ENCODE measurements around the gene MYOM3. TPM values are rescaled to one million over a fixed set of nuclear protein-coding genes. Genes with fewer than 3 reads are reported as not detected.
A peak's percentile ranks its signal among the peaks of the same experiment; 100 is the strongest.

Gene MYOM3
- 10 to 100 TPM; 21.5 to 27.1 (median 22.8) TPM for polyA plus RNA-seq (ENCODE audit: insufficient read length in 4 of 4)

DNA sequence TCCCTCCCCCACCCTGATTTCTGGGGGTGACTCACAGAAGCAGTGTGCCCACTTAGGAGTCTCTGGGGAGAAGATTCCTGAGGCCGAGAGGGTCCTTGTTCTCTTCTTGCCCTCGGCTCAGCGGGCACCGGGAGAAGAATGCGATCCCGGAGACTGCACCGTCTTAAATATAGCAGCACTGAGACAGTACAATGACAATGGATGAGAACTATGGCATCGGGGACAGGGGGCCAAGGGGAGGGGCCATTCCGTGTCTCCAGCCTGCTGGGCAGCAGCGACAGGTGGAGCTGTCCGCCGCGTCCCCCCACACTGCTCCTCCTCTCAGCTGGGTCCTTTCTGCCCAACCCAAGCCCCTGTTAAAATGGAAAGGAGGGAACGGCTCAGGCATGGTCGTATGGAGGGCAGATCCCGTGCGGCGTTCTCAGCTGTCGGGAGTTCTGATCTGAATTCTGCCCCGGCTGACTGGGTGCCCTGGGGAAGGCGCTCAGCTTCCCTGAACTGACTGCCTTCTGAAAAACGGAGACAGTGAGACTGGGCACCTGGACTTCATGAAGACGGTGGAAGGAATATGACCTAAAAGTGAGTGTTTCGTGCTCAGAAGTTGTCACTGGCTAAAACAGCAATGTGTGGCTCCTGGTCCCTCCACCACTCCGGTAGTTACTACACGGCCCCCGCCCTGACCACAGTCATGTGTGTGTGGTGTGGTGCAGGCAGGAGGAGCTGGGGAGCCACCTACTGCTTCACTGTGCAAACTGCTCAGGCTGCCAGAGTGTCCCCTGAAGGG lies at the start of gene MYOM3:
Gene MYOM3 (minus strand): TSS at position 140 of the 784 bp plus-strand sequence. CDS start 3,499 bp downstream, outside the sequence.
- no peak for DNase-seq (ENCODE audit: low read depth in 4 of 4, low spot score in 3 of 4)

DNA sequence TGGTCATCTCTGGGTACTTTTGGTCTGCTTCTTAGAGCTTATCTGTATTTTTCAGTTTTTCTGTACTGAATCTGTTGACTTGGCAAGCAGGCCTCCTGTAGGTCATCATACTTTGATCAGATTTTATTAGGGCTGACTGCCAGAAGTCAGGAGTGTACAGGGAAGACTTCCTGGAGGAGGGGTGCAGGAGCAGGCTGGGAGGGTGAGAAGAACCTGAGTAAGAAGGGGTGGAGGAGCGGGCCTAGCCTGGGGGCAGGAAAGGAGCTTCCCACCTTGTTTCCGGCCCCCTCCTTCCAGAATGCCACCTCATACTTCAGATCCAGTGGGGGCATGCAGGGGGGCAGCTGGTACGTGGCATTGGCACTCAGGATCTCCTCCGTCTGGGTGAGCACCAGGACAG lies 49.3 kb upstream of the MYOM3 start:
- DNase-seq (ENCODE audit: low read depth in 4 of 4, low spot score in 3 of 4) = no peak

DNA sequence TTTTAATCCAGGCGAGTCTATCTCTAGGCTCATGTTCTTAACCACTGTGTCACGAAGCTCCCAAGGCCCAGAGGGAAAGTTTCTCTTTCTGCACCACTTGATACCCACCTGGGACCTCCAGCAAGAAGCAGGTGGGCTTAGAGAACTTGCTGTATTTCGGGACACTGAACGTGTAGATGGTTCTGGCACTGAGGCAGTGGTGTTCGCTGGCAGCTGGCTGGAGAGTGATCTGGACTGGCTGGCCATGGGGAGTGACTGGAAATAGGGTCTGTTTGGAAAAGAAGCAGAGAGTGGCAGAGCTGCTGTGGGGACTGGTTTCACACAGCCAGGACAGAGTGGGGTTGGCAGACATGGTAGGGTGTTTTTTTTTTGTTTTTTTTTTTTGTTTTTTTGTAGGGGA lies 47.4 kb upstream of the MYOM3 start:
- DNase-seq (ENCODE audit: low read depth in 4 of 4, low spot score in 3 of 4) = no peak

DNA sequence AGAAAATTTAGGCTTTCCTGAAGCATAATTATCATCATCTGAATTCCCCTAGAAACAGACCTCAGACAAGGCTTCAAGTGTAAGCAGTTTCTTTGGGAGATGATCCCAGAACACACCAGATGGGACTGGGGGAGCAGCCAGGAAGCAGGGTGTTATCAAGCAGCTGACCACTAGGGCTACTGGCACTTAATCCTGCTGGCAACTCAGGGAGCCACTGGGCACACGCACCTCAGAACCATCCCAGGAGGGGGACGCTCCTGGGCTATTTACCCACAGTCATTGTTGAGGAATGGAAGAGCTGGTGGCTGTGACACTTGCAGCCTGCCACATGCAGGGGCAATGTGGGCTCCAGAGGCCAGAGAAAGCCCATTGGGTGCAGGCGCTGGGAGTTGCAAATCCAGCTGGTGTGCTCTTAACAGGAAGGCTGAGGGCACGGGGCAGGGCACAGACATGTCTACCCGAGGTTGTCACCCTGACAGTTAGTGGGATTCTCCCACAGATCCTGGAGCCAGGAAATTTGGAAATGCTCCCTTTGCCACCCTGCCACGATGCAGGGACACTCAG lies 46.1 kb upstream of the MYOM3 start:
- DNase-seq (ENCODE audit: low read depth in 4 of 4, low spot score in 3 of 4) = no peak

DNA sequence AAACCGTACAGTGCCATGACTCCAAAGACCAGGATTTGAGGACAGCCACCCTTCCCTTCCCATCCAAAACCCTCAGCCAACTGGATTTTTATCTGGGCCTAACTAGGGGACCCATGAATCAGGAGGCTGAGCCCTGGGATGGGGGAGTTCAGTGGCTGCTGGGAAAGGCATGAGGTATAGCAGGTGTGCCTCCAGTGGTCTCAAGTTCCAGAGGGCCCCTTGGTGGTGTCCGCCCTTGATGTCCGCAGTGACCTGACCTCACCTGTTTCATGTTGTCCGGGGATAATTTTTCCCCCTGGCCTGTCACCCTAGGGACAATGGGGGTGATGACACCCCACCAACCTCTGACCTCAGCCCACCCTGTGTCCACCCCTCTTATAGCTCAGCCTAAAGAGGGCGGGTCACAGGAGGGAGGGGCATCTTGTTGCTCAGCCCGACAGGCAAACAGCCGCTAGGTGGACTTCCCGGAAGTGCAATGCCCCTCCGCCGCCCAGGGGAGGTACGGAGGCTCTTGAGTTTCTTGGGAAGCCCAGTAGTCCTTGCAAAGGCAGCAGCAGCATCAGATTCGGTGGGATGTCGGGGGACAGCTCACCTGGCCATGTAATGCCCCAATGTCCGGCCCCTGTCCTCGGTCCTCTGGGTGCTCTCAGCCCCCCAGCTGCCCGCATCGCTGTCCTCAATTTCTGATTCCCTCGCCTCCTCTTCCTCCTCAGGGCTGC lies 44.8 kb upstream of the MYOM3 start:
- no peak for DNase-seq (ENCODE audit: low read depth in 4 of 4, low spot score in 3 of 4)

DNA sequence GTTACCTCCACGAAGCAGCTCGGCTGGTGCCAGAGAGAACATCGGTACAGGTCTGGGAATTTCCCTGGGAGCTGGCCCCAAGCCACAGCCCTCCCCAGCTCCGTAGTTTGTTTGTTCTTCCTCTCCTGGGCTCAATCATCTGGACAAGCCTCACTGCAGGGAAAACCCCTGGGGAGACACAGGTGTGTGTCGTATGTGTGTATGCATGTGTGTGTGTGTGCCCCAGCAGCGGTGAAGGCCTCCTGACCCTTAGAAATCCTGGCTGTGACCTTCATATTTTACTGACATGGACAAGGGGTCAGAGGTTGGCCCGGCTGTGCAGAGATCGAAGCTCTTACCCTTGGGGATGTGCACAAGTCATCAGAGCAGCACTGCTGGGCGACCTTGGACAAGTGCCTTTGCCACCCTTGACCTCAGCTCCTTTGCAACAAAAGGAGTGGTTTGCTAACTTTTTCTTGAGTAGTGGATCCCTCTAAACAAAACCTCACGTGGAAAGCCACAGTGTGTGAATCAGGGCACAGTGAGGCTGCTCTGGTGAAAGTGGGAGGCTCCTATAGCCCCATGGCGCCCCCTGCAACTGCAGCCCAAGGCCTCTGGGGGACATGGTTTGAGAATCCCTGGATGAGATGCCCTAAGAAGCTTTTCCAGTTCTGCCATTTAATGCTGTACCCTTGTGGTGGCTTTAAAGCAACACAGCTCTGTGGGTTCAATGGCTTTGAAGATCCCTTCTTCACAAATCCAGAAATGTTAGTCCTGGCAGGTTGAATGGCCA lies 43.3 kb upstream of the MYOM3 start:
- no peak for DNase-seq (ENCODE audit: low read depth in 4 of 4, low spot score in 3 of 4)

DNA sequence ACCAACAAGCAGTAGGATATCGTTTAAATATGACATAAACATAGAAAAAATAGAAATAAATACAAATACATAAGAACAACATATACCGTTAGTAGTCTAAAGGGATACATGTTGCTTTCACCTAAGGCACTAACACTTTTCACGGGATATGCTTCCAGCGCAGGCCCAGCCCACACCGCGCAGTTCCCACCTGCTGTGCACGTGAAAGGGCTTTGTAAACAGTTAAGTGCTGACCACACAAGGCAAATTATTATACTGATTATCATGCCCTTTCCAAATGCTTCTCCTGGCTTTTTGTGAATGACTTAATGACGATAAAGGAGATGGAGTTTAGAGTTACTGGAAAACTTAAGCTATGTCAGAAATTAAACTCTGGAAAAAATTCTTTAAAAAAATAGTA lies 42.3 kb upstream of the MYOM3 start:
- DNase-seq (ENCODE audit: low read depth in 4 of 4, low spot score in 3 of 4) = no peak

DNA sequence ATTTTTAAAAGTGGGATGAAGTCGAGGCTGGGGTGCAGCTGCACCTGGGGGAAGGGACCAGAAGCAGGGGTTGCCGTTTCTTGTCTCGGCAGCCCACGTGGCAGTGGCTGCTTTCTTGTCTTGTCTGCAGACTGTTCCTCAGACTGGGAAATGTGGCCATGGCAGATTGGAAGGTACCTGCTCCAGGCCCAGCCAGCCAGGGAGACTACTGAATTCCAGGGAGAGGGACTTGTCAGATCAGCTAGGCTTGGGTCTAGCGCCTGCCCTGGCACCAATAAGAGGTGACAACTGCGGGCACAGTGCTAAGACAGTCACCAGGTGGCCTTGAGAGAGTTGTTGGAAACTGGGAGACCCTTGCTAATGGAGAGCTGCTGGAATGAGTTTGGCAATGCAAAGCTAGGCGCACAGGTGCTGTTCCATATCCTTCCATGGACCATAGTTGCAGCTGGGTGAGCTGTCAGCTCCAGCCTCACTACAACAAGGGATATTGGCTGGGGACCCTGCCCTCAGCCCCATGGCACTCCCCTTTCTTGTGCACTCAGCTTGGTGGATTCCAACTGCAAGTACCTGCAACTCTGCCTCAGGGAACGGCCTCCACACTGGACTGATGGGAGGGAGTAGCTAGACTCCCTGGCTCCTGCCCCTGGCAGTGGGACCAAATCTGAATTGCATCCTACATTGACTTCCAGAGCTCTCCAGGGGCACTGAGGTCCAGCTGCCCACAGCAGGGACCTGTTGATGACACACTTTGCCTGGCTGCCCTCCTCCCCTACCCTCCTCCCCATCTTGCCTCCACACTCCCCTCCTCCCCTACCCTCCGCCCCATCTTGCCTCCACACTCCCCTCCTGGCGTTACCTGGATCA lies 40.9 kb upstream of the MYOM3 start:
- no peak for DNase-seq (ENCODE audit: low read depth in 4 of 4, low spot score in 3 of 4)

DNA sequence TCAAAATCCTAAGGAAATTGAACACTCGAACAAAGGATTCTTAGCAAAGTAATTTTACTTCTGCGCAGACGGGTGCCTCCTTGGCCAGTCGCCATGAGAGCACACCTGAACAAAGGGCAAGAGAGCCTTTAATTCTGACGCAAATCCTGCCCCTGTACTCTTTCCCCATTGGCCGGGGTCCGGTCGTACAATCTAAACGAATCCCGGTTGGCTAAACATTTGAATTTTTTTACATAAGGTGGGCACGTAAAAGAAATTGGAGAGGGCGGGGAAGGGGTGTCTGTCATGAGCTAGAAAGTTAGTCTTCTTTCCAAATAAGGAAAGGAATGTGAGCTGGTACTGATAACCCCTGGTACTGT lies 39.2 kb upstream of the MYOM3 start:
- peak; percentile 16 to 75 (median 54) for DNase-seq (ENCODE audit: low read depth in 4 of 4, low spot score in 3 of 4)

DNA sequence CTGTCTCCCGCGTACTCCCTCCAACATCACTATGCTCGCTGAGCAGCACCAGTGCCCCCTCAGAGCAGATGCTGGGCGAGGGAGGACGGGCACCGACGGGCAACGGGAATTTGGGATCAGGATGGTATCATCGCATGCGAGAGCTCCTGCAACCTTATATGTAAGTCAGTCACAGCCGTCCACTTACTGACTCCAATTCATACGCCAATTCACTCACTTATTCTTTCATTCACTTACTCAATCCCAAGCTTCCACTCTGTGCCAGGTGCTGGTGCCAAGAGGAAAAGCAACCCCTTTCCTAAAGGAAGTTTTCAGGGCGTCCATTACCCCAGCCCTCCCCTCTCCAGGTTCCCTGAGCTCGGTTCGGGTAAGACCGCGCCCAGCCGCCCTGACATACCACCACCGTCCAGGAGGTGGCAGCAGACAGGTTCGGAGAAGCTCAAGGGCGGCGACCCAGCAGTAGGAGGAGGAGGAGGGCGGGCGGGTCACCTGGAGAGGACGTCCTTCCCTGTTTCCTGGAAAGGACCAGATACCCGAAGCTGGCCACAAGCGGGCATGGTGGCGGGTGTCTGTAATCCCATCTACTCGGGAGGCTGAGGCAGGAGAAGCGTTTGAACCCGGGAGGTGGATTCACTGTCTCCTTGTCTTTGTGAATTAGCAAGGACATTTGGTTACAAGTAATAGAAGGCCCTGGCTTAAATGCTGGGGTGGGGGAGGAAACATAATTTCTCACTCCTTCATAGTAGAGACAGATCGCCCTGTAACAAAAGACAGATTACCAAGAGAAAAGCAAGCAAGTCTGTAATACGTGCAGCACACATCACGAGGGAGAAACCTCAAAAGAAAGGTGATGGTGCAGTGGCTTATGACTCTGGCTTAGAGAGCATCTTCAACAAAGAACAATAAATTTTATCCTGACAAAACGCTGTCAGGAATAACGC lies 38.6 kb upstream of the MYOM3 start:
- peak; percentile 75 to 86 (median 79) for DNase-seq (ENCODE audit: low read depth in 4 of 4, low spot score in 3 of 4)

DNA sequence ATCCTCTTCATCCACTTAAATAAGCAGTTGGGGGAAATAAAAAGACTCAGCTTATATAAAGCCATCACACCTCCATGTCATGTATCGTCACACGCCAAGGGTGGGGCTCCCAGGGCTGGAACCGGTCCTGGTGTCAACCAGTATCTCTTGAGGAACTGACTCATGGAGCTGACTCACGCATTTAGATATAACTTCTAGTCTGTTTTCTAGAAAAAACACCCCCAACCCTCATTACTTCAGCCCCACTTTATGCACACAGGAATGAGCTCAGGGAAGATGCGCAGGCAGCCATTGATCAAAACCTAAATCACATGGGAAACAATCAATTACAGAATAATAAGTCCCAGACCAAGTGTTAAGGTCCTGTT lies 37.9 kb upstream of the MYOM3 start:
- DNase-seq (ENCODE audit: low read depth in 4 of 4, low spot score in 3 of 4) = no peak

DNA sequence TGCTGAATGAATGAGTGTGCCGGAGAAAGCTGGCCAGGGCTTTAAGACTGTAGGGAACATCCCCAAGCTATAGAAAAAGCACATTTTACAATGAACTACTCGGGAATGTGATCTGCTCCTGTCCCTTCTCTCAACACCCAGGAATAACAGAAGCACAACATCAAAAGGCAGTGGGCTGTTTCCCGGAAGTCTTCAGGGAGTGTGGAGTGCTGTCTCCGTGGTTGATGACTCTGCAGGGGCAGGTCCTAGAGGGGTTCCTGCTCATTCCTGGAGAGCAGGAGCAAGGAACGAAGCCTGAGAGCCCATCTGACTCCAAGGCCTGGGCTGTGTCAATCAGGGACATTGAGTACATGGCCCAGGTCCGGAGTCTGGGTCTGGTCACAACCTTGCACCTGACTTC lies 35.9 kb upstream of the MYOM3 start:
- no peak for DNase-seq (ENCODE audit: low read depth in 4 of 4, low spot score in 3 of 4)

DNA sequence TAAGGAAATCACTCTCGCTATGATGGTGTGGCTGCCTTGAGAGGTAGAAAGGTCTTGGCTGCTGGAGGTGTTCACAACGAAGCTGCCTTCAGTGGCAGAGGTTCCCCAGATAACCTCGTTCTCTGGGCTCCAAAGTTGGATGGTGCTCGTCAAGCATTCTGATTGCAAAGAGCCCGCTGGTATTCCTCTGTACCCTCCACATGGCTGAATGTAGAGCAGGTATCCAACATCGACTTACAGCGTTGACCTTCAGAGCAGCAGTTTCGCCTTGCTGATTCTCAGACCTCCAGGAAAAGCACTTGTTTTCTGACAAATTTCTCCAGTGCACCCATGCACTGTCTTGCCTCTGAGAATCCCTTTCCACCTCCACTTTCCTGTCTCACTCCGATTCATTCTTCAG lies 35.3 kb upstream of the MYOM3 start:
- DNase-seq (ENCODE audit: low read depth in 4 of 4, low spot score in 3 of 4) = no peak

DNA sequence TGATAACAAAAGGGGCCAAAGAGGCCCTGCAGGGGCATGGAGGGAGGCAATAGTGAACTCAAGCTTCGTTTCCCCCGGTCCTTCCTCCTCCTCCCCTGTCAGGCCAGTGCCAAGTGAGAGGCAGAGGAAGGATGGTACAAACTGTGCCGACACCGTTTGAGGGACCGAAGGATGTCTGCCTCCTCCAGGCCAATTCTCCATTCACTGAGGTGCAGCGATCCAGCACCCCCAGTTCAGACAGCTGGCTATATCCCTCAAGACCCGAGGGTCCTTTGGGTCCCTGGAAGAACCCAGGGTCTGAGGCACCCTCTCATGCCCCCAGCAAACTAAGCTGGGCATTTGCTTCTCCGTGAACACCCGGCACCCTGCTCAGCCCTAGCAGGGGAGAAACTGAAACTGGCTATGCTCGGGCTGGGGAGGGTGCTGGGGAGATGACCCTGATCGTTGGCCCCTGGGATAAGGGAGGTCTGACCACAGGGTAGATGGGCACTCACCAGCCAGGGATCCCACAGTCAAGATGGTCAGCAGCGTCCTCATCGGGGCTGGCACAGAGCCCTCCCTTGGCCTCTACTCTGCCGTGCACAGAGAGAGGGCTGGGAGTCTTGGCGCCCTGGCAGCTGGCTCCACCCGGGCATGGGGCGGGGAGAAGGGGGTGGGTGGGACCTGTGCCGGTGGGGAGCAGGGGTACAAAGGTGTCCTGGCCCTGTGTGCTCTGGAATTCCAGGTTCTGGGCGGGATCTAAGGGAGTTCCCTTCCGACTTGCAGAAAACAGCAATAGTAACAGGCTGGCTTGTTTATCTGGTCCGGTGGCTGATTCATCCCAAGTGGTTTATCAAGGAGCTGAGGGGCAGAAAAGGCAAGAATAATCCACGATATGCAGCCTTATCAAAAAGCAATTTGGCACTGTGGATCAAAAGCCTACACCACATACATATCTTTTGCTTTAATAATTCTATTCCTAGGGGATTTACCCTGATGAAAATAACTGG lies 30.9 kb upstream of the MYOM3 start, which contains the start of gene IL22RA1:
Gene IL22RA1 (minus strand): TSS at position 595 of the 989 bp plus-strand sequence. CDS start 58 bp downstream, at position 537.
- DNase-seq (ENCODE audit: low read depth in 4 of 4, low spot score in 3 of 4) = no peak

DNA sequence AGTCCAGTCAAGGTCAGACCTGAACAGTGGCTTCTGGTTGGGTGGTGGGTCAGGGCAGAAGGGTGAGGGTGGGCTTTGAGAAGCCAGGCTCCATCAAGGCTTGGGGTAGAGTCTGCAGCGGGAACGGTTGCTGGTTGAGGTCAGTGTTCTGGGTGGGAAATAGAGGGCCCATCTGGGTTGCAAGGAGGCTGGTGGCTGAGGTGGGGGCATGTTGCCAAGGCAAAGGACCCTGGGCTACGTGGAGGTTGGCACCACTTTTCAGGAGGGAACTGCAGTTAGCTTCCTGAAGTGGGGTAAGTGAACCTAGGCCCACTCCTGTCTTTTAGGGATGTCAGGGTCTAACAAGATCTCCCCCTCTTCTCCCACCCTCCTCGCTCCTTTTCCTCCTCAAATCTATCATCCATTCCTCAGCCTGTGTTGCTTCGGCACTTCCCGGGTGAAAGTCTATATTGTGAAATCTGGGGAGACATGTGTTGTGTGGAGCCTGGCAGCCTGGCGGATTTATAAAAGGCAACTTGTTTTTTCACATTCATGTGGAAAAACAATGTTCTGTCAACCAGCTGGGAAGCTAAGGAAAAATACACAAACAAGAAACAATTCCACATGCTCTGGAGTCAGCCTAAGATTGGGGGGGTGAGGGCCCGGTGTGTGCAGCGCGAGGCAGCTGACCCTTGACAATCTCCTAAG lies 29.5 kb upstream of the MYOM3 start:
- no peak for DNase-seq (ENCODE audit: low read depth in 4 of 4, low spot score in 3 of 4)

DNA sequence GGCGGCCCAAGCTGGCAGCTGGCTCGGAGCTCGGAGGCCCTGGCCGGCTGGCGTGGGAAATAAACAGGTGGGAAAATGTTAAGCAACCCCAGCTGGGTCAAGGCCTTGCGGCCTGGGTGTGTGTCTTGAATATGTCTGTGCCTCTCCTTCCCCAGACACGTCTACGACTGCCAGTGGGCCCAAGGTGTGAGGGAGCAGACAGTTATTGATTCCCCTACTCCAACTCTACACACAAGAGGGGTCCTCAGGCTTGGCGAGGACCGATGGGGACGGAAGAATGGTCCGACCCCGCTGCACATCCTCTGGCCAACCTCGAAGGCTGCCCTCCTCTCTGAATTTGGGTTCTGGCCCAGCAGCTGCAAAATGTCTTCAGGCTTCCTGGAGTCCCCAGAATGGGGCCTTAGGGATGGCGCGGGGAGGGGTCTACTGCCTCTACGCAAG lies 28.8 kb upstream of the MYOM3 start:
- no peak for DNase-seq (ENCODE audit: low read depth in 4 of 4, low spot score in 3 of 4)

DNA sequence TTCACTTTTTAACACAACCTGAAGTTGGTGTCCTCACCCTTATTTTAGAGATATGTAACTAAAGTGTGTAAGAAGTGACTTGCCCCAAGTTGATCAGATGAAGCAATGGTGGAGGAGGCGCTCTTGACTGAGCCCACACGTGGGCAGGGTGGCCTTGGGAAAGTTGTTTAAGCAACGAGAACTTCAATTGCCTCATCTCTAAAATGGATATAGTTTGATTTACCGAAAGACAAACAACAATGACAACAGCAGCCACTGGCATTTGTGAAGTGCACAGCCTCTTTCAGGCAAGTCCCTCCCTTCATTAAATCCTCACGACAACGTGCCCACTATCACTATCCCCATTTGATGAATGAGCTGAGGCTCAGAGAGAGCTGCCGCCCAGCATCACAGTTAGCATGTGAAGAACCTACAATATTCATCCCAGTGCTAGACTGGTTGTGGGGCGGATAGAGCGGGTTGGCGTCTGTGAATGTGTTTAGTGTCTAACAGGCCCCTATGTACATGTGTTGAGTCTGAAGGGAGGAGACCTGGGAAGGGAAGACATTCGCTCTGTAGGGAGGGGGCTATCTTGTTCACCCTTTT lies 28.0 kb upstream of the MYOM3 start:
- no peak for DNase-seq (ENCODE audit: low read depth in 4 of 4, low spot score in 3 of 4)

All from right renal pelvis (tissue), 4 donors.